Body of pancreas (tissue), 4 donors: ENCODE measurements around the gene NOX4. TPM values are rescaled to one million over a fixed set of nuclear protein-coding genes. Genes with fewer than 3 reads are reported as not detected.
"Not testable (repeated sequence)": the region's sequence is repeated elsewhere in the genome, so short reads cannot be mapped to it uniquely, and the experiment has no call there.

Experiments
- ATAC-seq: fragments of 150-250 bp; one replicate; pipeline ENCODE4 v1.9.1; 2016
- DNase-seq, 4 donors: peaks; one replicate each; pipeline ENCODE4 v3.0.0-alpha.2; 2019
- H3K27ac ChIP-seq, 4 donors: fragments of 200-600 bp; sonication (generic); 1 replicate in 3 of 4; 2 replicates in 1 of 4; pipeline versions ENCODE4 v1.5.1 to v1.6.1; 2016 to 2019; ENCODE audit warnings: mild to moderate bottlenecking in 1 of 4, mixed read lengths in 1 of 4, moderate library complexity in 1 of 4
- H3K27me3 ChIP-seq, 2 donors: fragments of 200-600 bp; sonication (generic); one replicate each; pipeline ENCODE4 v1.6.0; 2016; ENCODE audit warnings: mild to moderate bottlenecking in 1 of 2
- H3K36me3 ChIP-seq, 2 donors: fragments of 200-600 bp; sonication (generic); replicated peaks in 1 of 2; 2 replicates each; pipeline ENCODE4 v1.5.1; 2016; ENCODE audit warnings: low read depth in 2 of 2; ENCODE audit not compliant: insufficient read depth in 1 of 2
- H3K4me1 ChIP-seq: fragments of 200-600 bp; sonication (generic); one replicate; pipeline ENCODE4 v1.6.0; 2016
- H3K4me3 ChIP-seq, 2 donors: fragments of 200-600 bp; sonication (generic); 1 replicate in 1 of 2; 2 replicates in 1 of 2; pipeline ENCODE4 v1.5.1; 2016 to 2019
- H3K9me3 ChIP-seq, 3 donors: fragments of 200-600 bp; sonication (generic); 1 replicate in 2 of 3; 2 replicates in 1 of 3; pipeline ENCODE4 v1.5.1; 2016
- CTCF ChIP-seq, 7 experiments: fragments of 450-650 bp in 4 of 7; fragments of 200-600 bp in 3 of 7; sonication (generic) in 3 of 7; IDR thresholded peaks; one replicate each; pipeline ENCODE4 v1.5.1; 2016 to 2019; ENCODE audit warnings: antibody characterized with exemption in 7 of 7
- POLR2A ChIP-seq, 3 donors: fragments of 450-650 bp; IDR thresholded peaks; one replicate each; pipeline ENCODE4 v1.6.1; 2016; ENCODE audit warnings: antibody characterized with exemption in 3 of 3, mild to moderate bottlenecking in 2 of 3
- WGBS, 2 donors: methylation state at CpG; one replicate each; pipeline ENCODE4 v1.1.5; 2017; 5-methylcytosine and 5-hydroxymethylcytosine counted together
- intact Hi-C: fragments of 100-400 bp; cut with DNase I; formaldehyde crosslinking; loops from one replicate; pipeline ENCODE4 v1.15.1; 2023
- total RNA-seq, 2 donors: library from RNA; depleted of rRNA; stranded (reverse); fragments of >200 nt; gene quantifications; one replicate each; pipeline ENCODE4 v1.1.0, GENCODE V29; 2016

NOX4 gene
- total RNA-seq, 2 donors from 2014 or later = 0.78 TPM; not detected in 1

- Histone ChIP-seq H3K9me3 (no peaks in the 10 kb centered on the region), H3K4me1 (no peaks in the 10 kb centered on the region), H3K4me3 (no peak overlapping the region), H3K27me3 (no peaks in the 10 kb centered on the region), H3K27ac (no peak overlapping the region), H3K36me3 (no peaks in the 10 kb centered on the region)
- intact Hi-C loops = no loop called here
- ATAC-seq (no peak), DNase-seq (no peak)
- 59 to 63% methylated on average over 1 of the region's 1 CpG for WGBS, 2 donors
- TF ChIP-seq POLR2A (IDR thresholded peaks at IDR 0.05) = no peak
- no peak for TF ChIP-seq CTCF (IDR thresholded peaks at IDR 0.05)
Measured at GRCh38 chr11:89405629-89406028, 85.5 kb downstream of the NOX4 start.

GRCh38 chr11:89391654-89392053, 99.5 kb downstream of the NOX4 start:
- WGBS, 2 donors = 19 to 32% methylated on average over 1 of the region's 1 CpG
- H3K4me1 ChIP-seq, H3K9me3 ChIP-seq, DNase-seq, intact Hi-C loops, H3K4me3 ChIP-seq, ATAC-seq, H3K36me3 ChIP-seq, H3K27ac ChIP-seq, H3K27me3 ChIP-seq: not testable (repeated sequence)

GRCh38 chr11:89387501-89387900, 103.7 kb downstream of the NOX4 start:
- WGBS, 2 donors = 65 to 75% methylated on average over 3 of the region's 3 CpGs
- H3K4me1 ChIP-seq = not testable (repeated sequence)

GRCh38 chr11:89382986-89383385, 108.2 kb downstream of the NOX4 start:
- WGBS, 2 donors = 72 to 78% methylated on average over 6 of the region's 6 CpGs
- intact Hi-C loops, H3K4me3 ChIP-seq, H3K36me3 ChIP-seq, ATAC-seq, H3K9me3 ChIP-seq, H3K27ac ChIP-seq, H3K27me3 ChIP-seq, DNase-seq, H3K4me1 ChIP-seq: not testable (repeated sequence)

More at GRCh38 chr11:89387501-89387900, 103.7 kb downstream of the NOX4 start:
- H3K9me3 ChIP-seq, ATAC-seq, H3K27me3 ChIP-seq, H3K36me3 ChIP-seq, DNase-seq, H3K27ac ChIP-seq, intact Hi-C loops, H3K4me3 ChIP-seq: not testable (repeated sequence)

GRCh38 chr11:89381094-89381493, 110.1 kb downstream of the NOX4 start:
- no peaks in the 10 kb centered on the region for H3K27me3 ChIP-seq
- H3K9me3 ChIP-seq = peaks cover 0 to 9% (median 0%) of the 10 kb centered on the region in 3 donors
- H3K4me1 ChIP-seq = no peaks in the 10 kb centered on the region
- H3K4me3 ChIP-seq = no peak overlapping the region
- DNase-seq (peak in 1 of 4 donors; percentile 2), ATAC-seq (no peak)
- no peaks in the 10 kb centered on the region for H3K36me3 ChIP-seq
- no peak overlapping the region for H3K27ac ChIP-seq
- WGBS, 2 donors = 68 to 72% methylated on average over 3 of the region's 3 CpGs
- TF ChIP-seq CTCF (IDR thresholded peaks at IDR 0.05) = no peak
- no peak for TF ChIP-seq POLR2A (IDR thresholded peaks at IDR 0.05)
- intact Hi-C loops = no loop called here

GRCh38 chr11:89379976-89380771, 111.0 kb downstream of the NOX4 start:
- intact Hi-C loops, H3K4me3 ChIP-seq, H3K9me3 ChIP-seq, H3K27me3 ChIP-seq, H3K27ac ChIP-seq, ATAC-seq, DNase-seq, H3K36me3 ChIP-seq, H3K4me1 ChIP-seq: not testable (repeated sequence)

- ATAC-seq, H3K27me3 ChIP-seq, H3K4me3 ChIP-seq, DNase-seq, H3K4me1 ChIP-seq, H3K27ac ChIP-seq, H3K9me3 ChIP-seq, intact Hi-C loops, H3K36me3 ChIP-seq: not testable (repeated sequence)
- 22 to 47% methylated on average over 1 of the region's 1 CpG for WGBS, 2 donors
Measured at GRCh38 chr11:89378986-89379385, 112.2 kb downstream of the NOX4 start.

GRCh38 chr11:89369356-89369755, 121.8 kb downstream of the NOX4 start:
- H3K9me3 ChIP-seq, H3K36me3 ChIP-seq, intact Hi-C loops, H3K4me3 ChIP-seq, H3K27me3 ChIP-seq, DNase-seq, H3K27ac ChIP-seq, H3K4me1 ChIP-seq, ATAC-seq: not testable (repeated sequence)
- WGBS, 2 donors = 66 to 69% methylated on average over 2 of the region's 2 CpGs

- H3K4me1 ChIP-seq, H3K4me3 ChIP-seq, H3K9me3 ChIP-seq, H3K27me3 ChIP-seq, H3K36me3 ChIP-seq, H3K27ac ChIP-seq, intact Hi-C loops, ATAC-seq, DNase-seq: not testable (repeated sequence)
- WGBS, 2 donors = 53 to 74% methylated on average over 2 of the region's 2 CpGs
Measured at GRCh38 chr11:89364856-89365255, 126.3 kb downstream of the NOX4 start.
